Astrocyte of the spinal cord (primary cell): ENCODE results near the gene CLTCL1.

Experiments
- DNase-seq: peaks from one replicate; pipeline ENCODE4 v3.0.0; 2011; ENCODE audit warnings: low read depth, low spot score
- H3K4me3 ChIP-seq: 2 replicates; pipeline ENCODE4 v1.5.1; 2011; ENCODE audit warnings: low read depth, mild to moderate bottlenecking, low read length, moderate library complexity
- CTCF ChIP-seq: IDR thresholded peaks from 2 replicates; pipeline ENCODE4 v1.5.1; 2012; ENCODE audit warnings: low read depth, mild to moderate bottlenecking, low read length, inconsistent platforms
- in situ Hi-C: cut with HindIII; loops from 2 replicates; pipeline ENCODE4 v1.10.0; 2017; ENCODE audit warnings: low sequenced_read_pairs

The CLTCL1 gene

GRCh38 chr22:19146215-19146968 is 145.1 kb downstream of the CLTCL1 start:
- no peak overlapping the region for H3K4me3 ChIP-seq
- no peak for TF ChIP-seq CTCF
- DNase-seq, result no peak
- in situ Hi-C loops, result no loop called here

GRCh38 chr22:19143967-19144400 is 147.5 kb downstream of the CLTCL1 start:
- in situ Hi-C loops, result no loop called here
- TF ChIP-seq CTCF, result no peak
- peak overlapping the region; percentile 98 for H3K4me3 ChIP-seq
- DNase-seq, result no peak

GRCh38 chr22:19143212-19143611 is 148.3 kb downstream of the CLTCL1 start:
- DNase-seq, result no peak
- TF ChIP-seq CTCF, result no peak
- in situ Hi-C loops, result no loop called here
- H3K4me3 ChIP-seq, result no peak overlapping the region

- DNase-seq, result no peak
- no peak overlapping the region for H3K4me3 ChIP-seq
- in situ Hi-C loops, result no loop called here
- no peak for TF ChIP-seq CTCF
These were observed 149.1 kb downstream of the CLTCL1 start for GRCh38 chr22:19142394-19142793.

- in situ Hi-C loops, result no loop called here
- TF ChIP-seq CTCF, result no peak
- no peak for DNase-seq
- no peak overlapping the region for H3K4me3 ChIP-seq
These were observed 151.5 kb downstream of the CLTCL1 start for GRCh38 chr22:19139974-19140373.

GRCh38 chr22:19139001-19139356 is 152.5 kb downstream of the CLTCL1 start:
- no peak for TF ChIP-seq CTCF
- H3K4me3 ChIP-seq, result no peak overlapping the region
- DNase-seq, result no peak
- in situ Hi-C loops, result no loop called here
